GM23338 (cell line): Measurements from ENCODE around the gene TMBIM1.
A peak's percentile ranks its signal among the peaks of the same experiment; 100 is the strongest.

Source experiments
- CREB1 ChIP-seq: fragments of 250-450 bp; sonication (Bioruptor Pico); IDR thresholded peaks from 2 replicates; pipeline ENCODE4 v1.5.0; 2020; ENCODE audit warnings: low read depth, mild to moderate bottlenecking, moderate library complexity
- EZH2 ChIP-seq: fragments of 200-600 bp; sonication (generic); IDR thresholded peaks from one replicate; pipeline ENCODE4 v1.8.0; 2017; ENCODE audit warnings: antibody characterized with exemption, mild to moderate bottlenecking, low read depth; ENCODE audit not compliant: unreplicated experiment
- EZH2phosphoT487 ChIP-seq: fragments of 200-600 bp; sonication (generic); IDR thresholded peaks from one replicate; pipeline ENCODE4 v1.8.1; 2018; ENCODE audit warnings: antibody characterized with exemption; ENCODE audit not compliant: unreplicated experiment
- POLR2AphosphoS5 ChIP-seq: IDR thresholded peaks from 2 replicates; pipeline ENCODE4 v1.6.1; 2016; ENCODE audit warnings: antibody characterized with exemption, low read depth
- STAT1 ChIP-seq: IDR thresholded peaks from one replicate; pipeline ENCODE4 v1.6.1; 2016; ENCODE audit warnings: antibody characterized with exemption; ENCODE audit not compliant: unreplicated experiment
- TF ChIP-seq, protein P1 (sequence below), 2 experiments: fragments of 200-600 bp in 1 of 2; sonication (generic) in 1 of 2; conservative IDR thresholded peaks; 2 replicates each; pipeline versions ENCODE4 v1.5.1 to v1.6.1; 2016 to 2017; ENCODE audit warnings: antibody characterized with exemption in 2 of 2, low read depth in 2 of 2, mild to moderate bottlenecking in 2 of 2, moderate library complexity in 1 of 2
- TF ChIP-seq, protein P2 (sequence below): IDR thresholded peaks from one replicate; pipeline ENCODE4 v1.6.1; 2018; ENCODE audit warnings: antibody characterized with exemption; ENCODE audit not compliant: unreplicated experiment
- TF ChIP-seq, protein P3 (sequence below): IDR thresholded peaks from 2 replicates; pipeline ENCODE4 v1.6.1; 2016; ENCODE audit warnings: antibody characterized with exemption

DNA sequence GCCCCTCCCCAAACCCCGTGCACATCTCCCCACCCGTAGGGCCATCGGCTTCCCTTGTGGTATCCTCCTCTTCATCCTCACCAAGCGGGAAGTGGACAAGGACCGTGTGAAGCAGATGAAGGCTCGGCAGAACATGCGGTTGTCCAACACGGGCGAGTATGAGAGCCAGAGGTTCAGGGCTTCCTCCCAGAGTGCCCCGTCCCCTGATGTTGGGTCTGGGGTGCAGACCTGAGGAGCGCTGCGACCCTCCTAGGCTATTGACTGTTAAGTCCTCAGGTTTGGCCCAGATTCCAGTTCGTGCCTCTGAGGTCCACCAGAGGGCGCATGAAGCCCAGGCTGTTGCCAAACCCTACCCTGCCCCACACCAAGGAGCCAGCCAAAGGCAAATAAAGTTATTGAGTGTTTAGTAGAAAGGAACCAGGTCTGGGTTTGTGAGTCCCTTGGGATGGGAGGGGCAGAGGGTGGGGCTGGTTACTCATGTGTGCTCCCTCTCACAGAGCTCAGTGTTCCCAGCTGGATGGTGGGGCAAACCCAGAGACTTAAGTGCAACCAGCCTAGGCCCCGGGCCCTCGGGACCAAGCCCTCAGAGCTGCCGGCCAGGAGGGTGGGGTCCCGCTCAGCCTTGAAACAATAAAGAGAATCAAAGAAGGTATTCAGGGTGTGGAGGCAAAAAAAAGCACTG, 19.6 kb downstream of the TMBIM1 start:
- TF ChIP-seq, protein P1, sequence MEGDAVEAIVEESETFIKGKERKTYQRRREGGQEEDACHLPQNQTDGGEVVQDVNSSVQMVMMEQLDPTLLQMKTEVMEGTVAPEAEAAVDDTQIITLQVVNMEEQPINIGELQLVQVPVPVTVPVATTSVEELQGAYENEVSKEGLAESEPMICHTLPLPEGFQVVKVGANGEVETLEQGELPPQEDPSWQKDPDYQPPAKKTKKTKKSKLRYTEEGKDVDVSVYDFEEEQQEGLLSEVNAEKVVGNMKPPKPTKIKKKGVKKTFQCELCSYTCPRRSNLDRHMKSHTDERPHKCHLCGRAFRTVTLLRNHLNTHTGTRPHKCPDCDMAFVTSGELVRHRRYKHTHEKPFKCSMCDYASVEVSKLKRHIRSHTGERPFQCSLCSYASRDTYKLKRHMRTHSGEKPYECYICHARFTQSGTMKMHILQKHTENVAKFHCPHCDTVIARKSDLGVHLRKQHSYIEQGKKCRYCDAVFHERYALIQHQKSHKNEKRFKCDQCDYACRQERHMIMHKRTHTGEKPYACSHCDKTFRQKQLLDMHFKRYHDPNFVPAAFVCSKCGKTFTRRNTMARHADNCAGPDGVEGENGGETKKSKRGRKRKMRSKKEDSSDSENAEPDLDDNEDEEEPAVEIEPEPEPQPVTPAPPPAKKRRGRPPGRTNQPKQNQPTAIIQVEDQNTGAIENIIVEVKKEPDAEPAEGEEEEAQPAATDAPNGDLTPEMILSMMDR (conservative IDR thresholded peaks at IDR 0.05; ENCODE audit: low read depth in 2 of 2) = peak; percentile 94
- no peak for TF ChIP-seq POLR2AphosphoS5
- TF ChIP-seq, protein P2, sequence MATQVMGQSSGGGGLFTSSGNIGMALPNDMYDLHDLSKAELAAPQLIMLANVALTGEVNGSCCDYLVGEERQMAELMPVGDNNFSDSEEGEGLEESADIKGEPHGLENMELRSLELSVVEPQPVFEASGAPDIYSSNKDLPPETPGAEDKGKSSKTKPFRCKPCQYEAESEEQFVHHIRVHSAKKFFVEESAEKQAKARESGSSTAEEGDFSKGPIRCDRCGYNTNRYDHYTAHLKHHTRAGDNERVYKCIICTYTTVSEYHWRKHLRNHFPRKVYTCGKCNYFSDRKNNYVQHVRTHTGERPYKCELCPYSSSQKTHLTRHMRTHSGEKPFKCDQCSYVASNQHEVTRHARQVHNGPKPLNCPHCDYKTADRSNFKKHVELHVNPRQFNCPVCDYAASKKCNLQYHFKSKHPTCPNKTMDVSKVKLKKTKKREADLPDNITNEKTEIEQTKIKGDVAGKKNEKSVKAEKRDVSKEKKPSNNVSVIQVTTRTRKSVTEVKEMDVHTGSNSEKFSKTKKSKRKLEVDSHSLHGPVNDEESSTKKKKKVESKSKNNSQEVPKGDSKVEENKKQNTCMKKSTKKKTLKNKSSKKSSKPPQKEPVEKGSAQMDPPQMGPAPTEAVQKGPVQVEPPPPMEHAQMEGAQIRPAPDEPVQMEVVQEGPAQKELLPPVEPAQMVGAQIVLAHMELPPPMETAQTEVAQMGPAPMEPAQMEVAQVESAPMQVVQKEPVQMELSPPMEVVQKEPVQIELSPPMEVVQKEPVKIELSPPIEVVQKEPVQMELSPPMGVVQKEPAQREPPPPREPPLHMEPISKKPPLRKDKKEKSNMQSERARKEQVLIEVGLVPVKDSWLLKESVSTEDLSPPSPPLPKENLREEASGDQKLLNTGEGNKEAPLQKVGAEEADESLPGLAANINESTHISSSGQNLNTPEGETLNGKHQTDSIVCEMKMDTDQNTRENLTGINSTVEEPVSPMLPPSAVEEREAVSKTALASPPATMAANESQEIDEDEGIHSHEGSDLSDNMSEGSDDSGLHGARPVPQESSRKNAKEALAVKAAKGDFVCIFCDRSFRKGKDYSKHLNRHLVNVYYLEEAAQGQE = no peak
- no peak for TF ChIP-seq STAT1
- TF ChIP-seq EZH2phosphoT487 = no peak
- TF ChIP-seq EZH2 = no peak
- no peak for TF ChIP-seq CREB1 (CRISPR knock-in tag)
- TF ChIP-seq, protein P3, sequence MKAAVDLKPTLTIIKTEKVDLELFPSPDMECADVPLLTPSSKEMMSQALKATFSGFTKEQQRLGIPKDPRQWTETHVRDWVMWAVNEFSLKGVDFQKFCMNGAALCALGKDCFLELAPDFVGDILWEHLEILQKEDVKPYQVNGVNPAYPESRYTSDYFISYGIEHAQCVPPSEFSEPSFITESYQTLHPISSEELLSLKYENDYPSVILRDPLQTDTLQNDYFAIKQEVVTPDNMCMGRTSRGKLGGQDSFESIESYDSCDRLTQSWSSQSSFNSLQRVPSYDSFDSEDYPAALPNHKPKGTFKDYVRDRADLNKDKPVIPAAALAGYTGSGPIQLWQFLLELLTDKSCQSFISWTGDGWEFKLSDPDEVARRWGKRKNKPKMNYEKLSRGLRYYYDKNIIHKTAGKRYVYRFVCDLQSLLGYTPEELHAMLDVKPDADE = no peak
